Bronchial epithelial cell (primary cell): ENCODE results near the gene SCAMP2. TPM values are rescaled to one million over a fixed set of nuclear protein-coding genes. Genes with fewer than 3 reads are reported as not detected.

ENCODE experiments used
- DNase-seq: peaks from one replicate; pipeline ENCODE4 v3.0.0-alpha.2; 2010; ENCODE audit warnings: low read depth
- FAIRE-seq: peaks from 2 replicates; lab custom pipeline; 2011; peaks lifted over from hg19 to GRCh38; lab: Jason Lieb, UNC
- H3K27me3 ChIP-seq: 2 replicates; pipeline ENCODE4 v1.5.1; 2011; ENCODE audit warnings: low read length; ENCODE audit not compliant: control insufficient read depth, insufficient read depth
- H3K36me3 ChIP-seq: 2 replicates; pipeline ENCODE4 v1.5.1; 2011; ENCODE audit warnings: low read length; ENCODE audit not compliant: control insufficient read depth, insufficient read depth
- H3K4me3 ChIP-seq: 2 replicates; pipeline ENCODE4 v1.5.1; 2011; ENCODE audit warnings: mild to moderate bottlenecking, low read depth, low read length, control low read depth
- CTCF ChIP-seq: IDR thresholded peaks from 2 replicates; pipeline ENCODE4 v1.5.1; 2011; ENCODE audit warnings: mild to moderate bottlenecking, moderate library complexity, low read length, control low read depth, inconsistent platforms; ENCODE audit not compliant: insufficient read depth, severe bottlenecking
- total RNA-seq: library from RNA; depleted of rRNA; stranded (reverse); fragments of >200 nt; gene quantifications from 2 replicates; pipeline ENCODE4 v1.2.1, GENCODE V29; 2014

Gene SCAMP2
- total RNA-seq, 1 donor from 2014 or later: 20.5 TPM

- no peaks in the 10 kb centered on the region for H3K27me3 ChIP-seq
- DNase-seq (no peak), FAIRE-seq (no peak)
- no peak for TF ChIP-seq CTCF
- H3K4me3 ChIP-seq: no peak overlapping the region
- no peaks in the 10 kb centered on the region for H3K36me3 ChIP-seq
Measured at GRCh38 chr15:74878273-74878672, 5.1 kb upstream of the SCAMP2 start.

GRCh38 chr15:74873756-74874424 is 725 bp upstream of the SCAMP2 start:
- TF ChIP-seq CTCF: no peak
- Histone ChIP-seq H3K36me3 (peaks cover 2% of the 10 kb centered on the region), H3K27me3 (no peaks in the 10 kb centered on the region), H3K4me3 (peak overlapping the region; percentile 73)
- DNase-seq: no peak
- no peak for FAIRE-seq

- TF ChIP-seq CTCF: no peak
- DNase-seq: no peak
- Histone ChIP-seq H3K27me3 (no peaks in the 10 kb centered on the region), H3K4me3 (peak overlapping the region; percentile 73), H3K36me3 (peaks cover 3% of the 10 kb centered on the region)
- no peak for FAIRE-seq
Measured at GRCh38 chr15:74872702-74873035, 496 bp downstream of the SCAMP2 start.

- no peak for TF ChIP-seq CTCF
- DNase-seq: peak; percentile 47
Measured at GRCh38 chr15:74870436-74871215, 2.5 kb downstream of the SCAMP2 start.

GRCh38 chr15:74869726-74870407 is 3.3 kb downstream of the SCAMP2 start:
- DNase-seq (no peak), FAIRE-seq (no peak)
- no peak for TF ChIP-seq CTCF
- Histone ChIP-seq H3K27me3 (no peaks in the 10 kb centered on the region), H3K36me3 (peaks cover 4% of the 10 kb centered on the region), H3K4me3 (no peak overlapping the region)

More at GRCh38 chr15:74870436-74871215, 2.5 kb downstream of the SCAMP2 start:
- FAIRE-seq: no peak
- Histone ChIP-seq H3K36me3 (peaks cover 4% of the 10 kb centered on the region), H3K4me3 (no peak overlapping the region), H3K27me3 (no peaks in the 10 kb centered on the region)
